ENCODE results near the gene CXCR3.

- no peak for TF ChIP-seq POLR2AphosphoS5 (IDR thresholded peaks at IDR 0.05)
- no peak for TF ChIP-seq CTCF (IDR thresholded peaks at IDR 0.05)
- TF ChIP-seq POLR2A (IDR thresholded peaks at IDR 0.05; ENCODE audit: low read depth), result no peak
- no peak for TF ChIP-seq EP300 (IDR thresholded peaks at IDR 0.05)
Measured at GRCh38 chrX:71618787-71619186, 476 bp upstream of the CXCR3 start.
